ENCODE results near the gene TBC1D13.
A peak's percentile ranks its signal among the peaks of the same experiment; 100 is the strongest.

The TBC1D13 gene

GRCh38 chr9:128818839-128819715 lies 32.0 kb downstream of the TBC1D13 start:
- DNase-seq, result peak in 41 of 42 donors; percentile 21 to 78 (median 60)

GRCh38 chr9:128819716-128820664 lies 32.9 kb downstream of the TBC1D13 start:
- DNase-seq, result peak; percentile 30 to 87 (median 70)

More at GRCh38 chr9:128818839-128819715, 32.0 kb downstream of the TBC1D13 start:
- intact Hi-C loops (cut with DNase I), result loop anchor here (2.0 kb wide), 1 partner anchor 46 kb away; no protein-coding TSS in a partner anchor

GRCh38 chr9:128820665-128821583 lies 33.9 kb downstream of the TBC1D13 start:
- intact Hi-C loops (cut with DNase I), result no loop called here

More at GRCh38 chr9:128819716-128820664, 32.9 kb downstream of the TBC1D13 start:
- intact Hi-C loops (cut with DNase I), result loop anchor here (2.0 kb wide), 1 partner anchor 47 kb away; no protein-coding TSS in a partner anchor

GRCh38 chr9:128821584-128822406 lies 34.7 kb downstream of the TBC1D13 start:
- intact Hi-C loops (cut with DNase I), result no loop called here

More at GRCh38 chr9:128820665-128821583, 33.9 kb downstream of the TBC1D13 start:
- DNase-seq, result no peak

GRCh38 chr9:128822407-128823042 lies 35.5 kb downstream of the TBC1D13 start:
- DNase-seq, result no peak
- intact Hi-C loops (cut with DNase I), result no loop called here

More at GRCh38 chr9:128821584-128822406, 34.7 kb downstream of the TBC1D13 start:
- DNase-seq, result no peak

GRCh38 chr9:128823362-128823902 lies 36.4 kb downstream of the TBC1D13 start:
- DNase-seq, result no peak
- intact Hi-C loops (cut with DNase I), result no loop called here

- DNase-seq, result peak in 2 of 42 donors; percentile 30 to 44
- intact Hi-C loops (cut with DNase I), result no loop called here
Measured at GRCh38 chr9:128823903-128824406, 36.9 kb downstream of the TBC1D13 start.

- intact Hi-C loops (cut with DNase I), result no loop called here
- no peak for DNase-seq
Measured at GRCh38 chr9:128824911-128825310, 37.9 kb downstream of the TBC1D13 start.

- DNase-seq, result no peak
- intact Hi-C loops (cut with DNase I), result no loop called here
Measured at GRCh38 chr9:128825923-128826700, 39.1 kb downstream of the TBC1D13 start.

GRCh38 chr9:128828267-128828666 lies 41.2 kb downstream of the TBC1D13 start:
- DNase-seq, result no peak
- intact Hi-C loops (cut with DNase I), result no loop called here

- intact Hi-C loops (cut with DNase I), result no loop called here
- no peak for DNase-seq
Measured at GRCh38 chr9:128828719-128829452, 41.8 kb downstream of the TBC1D13 start.

GRCh38 chr9:128829477-128830251 lies 42.6 kb downstream of the TBC1D13 start, which contains the start of gene SPOUT1:
Gene SPOUT1, minus strand, starts transcription at chr9:128829794. Its CDS starts 14 bp downstream, at chr9:128829780.
- intact Hi-C loops (cut with DNase I), result no loop called here
- peak; percentile 88 to 98 (median 95) for DNase-seq

GRCh38 chr9:128833696-128834095 lies 46.6 kb downstream of the TBC1D13 start:
- intact Hi-C loops (cut with DNase I), result no loop called here

More at GRCh38 chr9:128833696-128834095, 46.6 kb downstream of the TBC1D13 start:
- no peak for DNase-seq

All from head of caudate nucleus (tissue), 42 donors.